ENCODE results near the gene RHBDL2. TPM values are rescaled to one million over a fixed set of nuclear protein-coding genes. Genes with fewer than 3 reads are reported as not detected.

Gene RHBDL2
- total RNA-seq, 4 donors from 2014 or later = 0.30 to 1.2 (median 0.94) TPM; not detected in 1

GRCh38 chr1:38892976-38893375 is 48.7 kb downstream of the RHBDL2 start:
- TF ChIP-seq POLR2AphosphoS5 (IDR thresholded peaks at IDR 0.05) (no peak), POLR2A (IDR thresholded peaks at IDR 0.05) (no peak), EP300 (IDR thresholded peaks at IDR 0.05) (no peak)
- TF ChIP-seq, protein P1, sequence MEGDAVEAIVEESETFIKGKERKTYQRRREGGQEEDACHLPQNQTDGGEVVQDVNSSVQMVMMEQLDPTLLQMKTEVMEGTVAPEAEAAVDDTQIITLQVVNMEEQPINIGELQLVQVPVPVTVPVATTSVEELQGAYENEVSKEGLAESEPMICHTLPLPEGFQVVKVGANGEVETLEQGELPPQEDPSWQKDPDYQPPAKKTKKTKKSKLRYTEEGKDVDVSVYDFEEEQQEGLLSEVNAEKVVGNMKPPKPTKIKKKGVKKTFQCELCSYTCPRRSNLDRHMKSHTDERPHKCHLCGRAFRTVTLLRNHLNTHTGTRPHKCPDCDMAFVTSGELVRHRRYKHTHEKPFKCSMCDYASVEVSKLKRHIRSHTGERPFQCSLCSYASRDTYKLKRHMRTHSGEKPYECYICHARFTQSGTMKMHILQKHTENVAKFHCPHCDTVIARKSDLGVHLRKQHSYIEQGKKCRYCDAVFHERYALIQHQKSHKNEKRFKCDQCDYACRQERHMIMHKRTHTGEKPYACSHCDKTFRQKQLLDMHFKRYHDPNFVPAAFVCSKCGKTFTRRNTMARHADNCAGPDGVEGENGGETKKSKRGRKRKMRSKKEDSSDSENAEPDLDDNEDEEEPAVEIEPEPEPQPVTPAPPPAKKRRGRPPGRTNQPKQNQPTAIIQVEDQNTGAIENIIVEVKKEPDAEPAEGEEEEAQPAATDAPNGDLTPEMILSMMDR (IDR thresholded peaks at IDR 0.05) = no peak
- Histone ChIP-seq H3K36me3 (no peaks in the 10 kb centered on the region), H3K27ac (no peak overlapping the region), H3K9me3 (no peaks in the 10 kb centered on the region), H3K4me1 (no peaks in the 10 kb centered on the region), H3K27me3 (no peaks in the 10 kb centered on the region), H3K4me3 (no peak overlapping the region)
- no peak for ATAC-seq
- WGBS, 2 donors (ENCODE audit: low coverage in 1 of 2) = 68 to 78% methylated on average over 1 of the region's 1 CpG

- H3K4me1 ChIP-seq = no peaks in the 10 kb centered on the region
- no peak for ATAC-seq
- H3K9me3 ChIP-seq = no peaks in the 10 kb centered on the region
- H3K4me3 ChIP-seq = no peak overlapping the region
- H3K36me3 ChIP-seq = no peaks in the 10 kb centered on the region
- no peak overlapping the region for H3K27ac ChIP-seq
- 91% methylated on average over 1 of the region's 1 CpG for WGBS, 2 donors (ENCODE audit: low coverage in 1 of 2)
- H3K27me3 ChIP-seq = no peaks in the 10 kb centered on the region
- no peak for TF ChIP-seq POLR2A (IDR thresholded peaks at IDR 0.05)
- TF ChIP-seq, protein P1 (IDR thresholded peaks at IDR 0.05) = no peak
- no peak for TF ChIP-seq EP300 (IDR thresholded peaks at IDR 0.05)
- no peak for TF ChIP-seq POLR2AphosphoS5 (IDR thresholded peaks at IDR 0.05)
Observed at GRCh38 chr1:38891753-38892152, 49.9 kb downstream of the RHBDL2 start.

DNA sequence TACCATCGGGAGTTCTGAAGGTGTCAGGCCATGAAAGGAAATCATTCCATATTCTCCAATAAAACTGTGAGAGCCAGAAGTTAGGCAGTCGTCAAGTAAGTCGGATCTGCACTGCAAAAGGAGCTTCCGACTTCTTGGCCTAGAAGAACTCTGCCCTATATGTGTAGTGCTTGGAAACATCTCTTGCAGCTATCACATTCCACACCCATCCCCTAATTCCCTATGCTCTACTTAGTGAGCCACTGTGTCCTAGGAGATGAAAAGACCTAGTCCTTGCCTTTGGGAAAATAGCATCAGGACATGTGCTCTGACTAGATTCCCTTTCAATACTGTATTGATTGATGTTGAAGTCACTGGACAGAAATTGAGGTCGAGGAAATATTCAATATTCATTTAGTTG is 52.0 kb downstream of the RHBDL2 start:
- Histone ChIP-seq H3K9me3 (no peaks in the 10 kb centered on the region), H3K4me1 (no peaks in the 10 kb centered on the region), H3K36me3 (no peaks in the 10 kb centered on the region), H3K27me3 (no peaks in the 10 kb centered on the region), H3K27ac (no peak overlapping the region), H3K4me3 (no peak overlapping the region)
- no peak for TF ChIP-seq POLR2A (IDR thresholded peaks at IDR 0.05)
- TF ChIP-seq, protein P1 (IDR thresholded peaks at IDR 0.05) = no peak
- TF ChIP-seq EP300 (IDR thresholded peaks at IDR 0.05) = no peak
- TF ChIP-seq POLR2AphosphoS5 (IDR thresholded peaks at IDR 0.05) = no peak
- 61 to 85% methylated on average over 5 of the region's 5 CpGs for WGBS, 2 donors (ENCODE audit: low coverage in 1 of 2)
- ATAC-seq = no peak

DNA sequence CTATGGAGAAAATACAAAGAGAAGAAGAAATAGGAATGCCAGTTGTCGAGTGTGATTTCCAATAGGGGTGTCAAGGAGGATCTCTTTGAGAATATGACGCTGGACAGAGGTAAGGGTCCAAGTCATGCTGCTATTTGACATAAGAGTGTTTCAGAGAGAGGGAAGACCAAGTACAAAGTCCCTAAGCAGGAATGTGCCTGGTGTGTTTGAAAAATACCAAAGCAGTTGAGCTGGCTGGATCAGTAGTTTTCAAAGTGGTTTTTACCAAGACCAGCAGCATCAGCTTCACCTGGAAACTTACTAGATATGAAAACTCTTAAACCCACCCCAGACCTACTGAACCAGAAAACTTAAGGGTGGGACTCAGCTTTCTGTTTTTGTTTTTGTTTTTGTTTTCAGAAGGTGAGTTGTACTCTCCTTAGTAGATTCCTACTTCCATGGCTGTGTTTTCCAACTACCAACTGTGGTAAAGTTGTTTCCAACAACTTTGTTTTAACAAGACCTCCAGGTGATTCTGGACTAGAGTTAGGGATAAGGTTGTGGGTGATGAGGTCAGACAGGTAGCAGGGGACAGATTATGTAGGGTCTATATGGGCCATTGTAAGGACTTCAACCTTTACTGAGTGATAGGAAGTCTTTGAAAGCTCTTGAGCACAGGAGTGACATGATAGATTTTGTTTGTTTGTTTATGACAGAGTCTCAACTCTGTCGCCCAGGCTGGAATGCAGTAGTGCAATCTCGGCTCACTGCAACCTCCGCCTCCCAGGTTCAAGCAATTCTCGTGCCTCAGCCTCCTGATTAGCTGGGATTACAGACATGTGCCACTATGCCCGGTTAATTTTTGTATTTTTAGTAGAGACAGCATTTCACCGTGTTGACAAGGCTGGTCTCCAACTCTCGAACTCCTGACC is 53.0 kb downstream of the RHBDL2 start:
- Histone ChIP-seq H3K4me1 (no peaks in the 10 kb centered on the region), H3K36me3 (no peaks in the 10 kb centered on the region), H3K4me3 (no peak overlapping the region), H3K27ac (no peak overlapping the region), H3K9me3 (no peaks in the 10 kb centered on the region), H3K27me3 (no peaks in the 10 kb centered on the region)
- 90 to 94% methylated on average over 4 to 7 of the region's 9 CpGs for WGBS, 2 donors (ENCODE audit: low coverage in 1 of 2)
- TF ChIP-seq EP300 (IDR thresholded peaks at IDR 0.05) = no peak
- no peak for TF ChIP-seq POLR2AphosphoS5 (IDR thresholded peaks at IDR 0.05)
- TF ChIP-seq, protein P1 (IDR thresholded peaks at IDR 0.05) = no peak
- TF ChIP-seq POLR2A (IDR thresholded peaks at IDR 0.05) = no peak
- no peak for ATAC-seq

DNA sequence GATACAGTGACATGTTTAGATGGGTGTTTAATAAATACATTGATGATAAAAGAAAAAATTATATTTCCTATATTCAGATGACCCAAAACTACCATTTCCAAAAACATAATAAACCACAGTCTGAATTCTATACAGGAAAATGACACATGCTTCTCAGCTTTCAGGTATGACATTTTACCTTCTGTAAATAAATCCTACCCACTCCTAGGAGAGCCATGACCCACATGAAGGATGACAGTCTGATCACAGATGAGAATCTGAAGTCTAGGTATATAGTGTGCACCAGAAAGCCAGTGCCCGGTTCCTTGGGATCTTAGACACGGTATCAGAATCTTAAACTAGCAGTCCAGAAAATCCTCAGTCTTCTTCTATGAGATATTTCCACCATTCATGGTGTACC is 56.5 kb downstream of the RHBDL2 start:
- Histone ChIP-seq H3K4me3 (no peak overlapping the region), H3K27ac (no peak overlapping the region), H3K36me3 (no peaks in the 10 kb centered on the region), H3K27me3 (no peaks in the 10 kb centered on the region), H3K4me1 (no peaks in the 10 kb centered on the region), H3K9me3 (no peaks in the 10 kb centered on the region)
- ATAC-seq = no peak
- 89% methylated on average over 2 of the region's 2 CpGs; no CpG with 5 or more reads in 1 of the 2 donors for WGBS, 2 donors (ENCODE audit: low coverage in 1 of 2)
- TF ChIP-seq, protein P1 (IDR thresholded peaks at IDR 0.05) = no peak
- no peak for TF ChIP-seq POLR2AphosphoS5 (IDR thresholded peaks at IDR 0.05)
- no peak for TF ChIP-seq EP300 (IDR thresholded peaks at IDR 0.05)
- TF ChIP-seq POLR2A (IDR thresholded peaks at IDR 0.05) = no peak

All from gastroesophageal sphincter (tissue), 4 donors.